Esophagus squamous epithelium (tissue), 5 donors: ENCODE measurements around the gene ZSCAN5A. TPM values are rescaled to one million over a fixed set of nuclear protein-coding genes. Genes with fewer than 3 reads are reported as not detected.
"Not testable (repeated sequence)": the region's sequence is repeated elsewhere in the genome, so short reads cannot be mapped to it uniquely, and the experiment has no call there.

Experiments used
- DNase-seq: peaks from one replicate; lab custom pipeline; 2025; lab: John Stamatoyannopoulos, UW
- H3K27ac ChIP-seq, 4 donors: fragments of 200-600 bp; sonication (generic); one replicate each; pipeline ENCODE4 v1.5.1; 2016 to 2019; ENCODE audit warnings: mild to moderate bottlenecking in 1 of 4
- H3K27me3 ChIP-seq, 4 donors: fragments of 200-600 bp; sonication (generic); 1 replicate in 3 of 4; 2 replicates in 1 of 4; pipeline versions ENCODE4 v1.5.1 to v1.6.0; 2017 to 2021; ENCODE audit warnings: antibody characterized with exemption in 1 of 4
- H3K36me3 ChIP-seq, 3 donors: fragments of 200-600 bp; sonication (generic); one replicate each; pipeline ENCODE4 v1.5.1; 2016 to 2019
- H3K4me1 ChIP-seq, 3 donors: fragments of 200-600 bp; sonication (generic); one replicate each; pipeline ENCODE4 v1.5.1; 2017 to 2019
- H3K4me3 ChIP-seq, 4 donors: fragments of 200-600 bp; sonication (generic); 1 replicate in 3 of 4; 2 replicates in 1 of 4; pipeline ENCODE4 v1.5.1; 2016 to 2019; ENCODE audit warnings: mild to moderate bottlenecking in 2 of 4, moderate library complexity in 1 of 4
- H3K9me3 ChIP-seq, 3 donors: fragments of 200-600 bp; sonication (generic); one replicate each; pipeline ENCODE4 v1.5.1; 2016 to 2019
- POLR2A ChIP-seq, 4 donors: fragments of 450-650 bp; IDR thresholded peaks; one replicate each; pipeline ENCODE4 v1.6.1; 2017; ENCODE audit warnings: antibody characterized with exemption in 4 of 4, mild to moderate bottlenecking in 4 of 4, moderate library complexity in 3 of 4
- WGBS, 2 donors: methylation state at CpG; one replicate each; pipeline ENCODE4 v1.1.5; 2018; 5-methylcytosine and 5-hydroxymethylcytosine counted together
- intact Hi-C: fragments of 100-400 bp; cut with DNase I; formaldehyde crosslinking; loops from one replicate; pipeline ENCODE4 v1.15.0; 2022
- total RNA-seq, 4 donors: library from RNA; depleted of rRNA; stranded (reverse); fragments of >200 nt; gene quantifications; one replicate each; pipeline ENCODE4 v1.1.0, GENCODE V29; 2016
- TF ChIP-seq, protein P1 (sequence below), 6 experiments: fragments of 450-650 bp in 4 of 6; fragments of 200-600 bp in 2 of 6; sonication (generic) in 2 of 6; IDR thresholded peaks; one replicate each; pipeline ENCODE4 v1.5.1; 2016 to 2019; ENCODE audit warnings: antibody characterized with exemption in 6 of 6, mild to moderate bottlenecking in 4 of 6, moderate library complexity in 4 of 6
- donor health status: DM: yes; HTN: yes; CAD: no.

Gene ZSCAN5A
- total RNA-seq, 4 donors from 2014 or later: 2.8 to 13.2 (median 6.8) TPM

DNA sequence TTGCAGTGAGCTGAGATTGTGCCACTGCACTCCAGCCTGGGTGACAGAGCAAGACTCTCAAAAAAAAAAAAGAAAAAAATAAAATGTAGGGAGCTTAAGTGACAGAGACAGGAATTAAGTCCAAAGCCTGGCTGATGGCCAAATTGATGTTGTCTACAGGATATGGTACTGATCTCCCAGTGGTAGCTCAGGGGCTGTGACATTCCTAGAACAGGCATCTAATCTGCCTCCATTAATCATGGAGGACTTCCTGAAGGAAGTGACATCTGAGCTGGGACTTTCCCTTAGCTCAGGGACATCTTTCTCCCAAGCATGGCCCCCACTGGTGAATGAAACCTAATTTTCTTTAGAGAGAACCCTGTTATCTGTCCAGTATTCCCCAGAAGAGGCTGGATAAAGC is 53.5 kb downstream of the ZSCAN5A start:
- intact Hi-C loops: no loop called here
- no peak for TF ChIP-seq POLR2A (IDR thresholded peaks at IDR 0.05)
- TF ChIP-seq, protein P1, sequence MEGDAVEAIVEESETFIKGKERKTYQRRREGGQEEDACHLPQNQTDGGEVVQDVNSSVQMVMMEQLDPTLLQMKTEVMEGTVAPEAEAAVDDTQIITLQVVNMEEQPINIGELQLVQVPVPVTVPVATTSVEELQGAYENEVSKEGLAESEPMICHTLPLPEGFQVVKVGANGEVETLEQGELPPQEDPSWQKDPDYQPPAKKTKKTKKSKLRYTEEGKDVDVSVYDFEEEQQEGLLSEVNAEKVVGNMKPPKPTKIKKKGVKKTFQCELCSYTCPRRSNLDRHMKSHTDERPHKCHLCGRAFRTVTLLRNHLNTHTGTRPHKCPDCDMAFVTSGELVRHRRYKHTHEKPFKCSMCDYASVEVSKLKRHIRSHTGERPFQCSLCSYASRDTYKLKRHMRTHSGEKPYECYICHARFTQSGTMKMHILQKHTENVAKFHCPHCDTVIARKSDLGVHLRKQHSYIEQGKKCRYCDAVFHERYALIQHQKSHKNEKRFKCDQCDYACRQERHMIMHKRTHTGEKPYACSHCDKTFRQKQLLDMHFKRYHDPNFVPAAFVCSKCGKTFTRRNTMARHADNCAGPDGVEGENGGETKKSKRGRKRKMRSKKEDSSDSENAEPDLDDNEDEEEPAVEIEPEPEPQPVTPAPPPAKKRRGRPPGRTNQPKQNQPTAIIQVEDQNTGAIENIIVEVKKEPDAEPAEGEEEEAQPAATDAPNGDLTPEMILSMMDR (IDR thresholded peaks at IDR 0.05): no peak
- no peak for DNase-seq
- H3K27me3 ChIP-seq: peaks cover 0 to 8% (median 0%) of the 10 kb centered on the region in 4 donors
- no peaks in the 10 kb centered on the region for H3K4me1 ChIP-seq
- no peak overlapping the region for H3K27ac ChIP-seq
- H3K36me3 ChIP-seq: peaks cover 0 to 5% (median 0%) of the 10 kb centered on the region in 3 donors
- H3K4me3 ChIP-seq: no peak overlapping the region
- no peaks in the 10 kb centered on the region for H3K9me3 ChIP-seq

DNA sequence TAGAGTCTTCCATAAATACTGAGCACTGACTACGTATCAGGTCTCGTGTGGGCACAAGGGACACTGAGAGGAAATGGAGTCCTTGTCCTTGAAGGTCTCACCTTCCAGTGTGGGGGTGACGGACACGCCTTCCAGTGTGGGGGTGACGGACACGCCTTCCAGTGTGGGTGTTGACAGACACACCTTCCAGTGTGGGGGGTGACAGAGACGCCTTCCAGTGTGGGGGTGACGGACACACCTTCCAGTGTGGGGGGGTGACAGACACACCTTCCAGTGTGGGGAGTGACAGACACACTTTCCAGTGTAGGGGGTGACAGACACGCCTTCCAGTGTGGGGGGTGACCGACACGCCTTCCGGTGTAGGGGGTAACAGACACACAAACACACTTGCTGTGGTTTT is 56.4 kb downstream of the ZSCAN5A start:
- H3K27me3 ChIP-seq: peaks cover 0 to 8% (median 0%) of the 10 kb centered on the region in 4 donors
- WGBS, 2 donors: 88 to 93% methylated on average over 5 to 9 of the region's 12 CpGs
- TF ChIP-seq, protein P1 (IDR thresholded peaks at IDR 0.05): no peak
- TF ChIP-seq POLR2A (IDR thresholded peaks at IDR 0.05): no peak
- H3K36me3 ChIP-seq: peaks cover 0 to 4% (median 0%) of the 10 kb centered on the region in 3 donors
- no peak for DNase-seq
- no peaks in the 10 kb centered on the region for H3K9me3 ChIP-seq
- intact Hi-C loops: no loop called here
- H3K27ac ChIP-seq: no peak overlapping the region
- H3K4me1 ChIP-seq: no peaks in the 10 kb centered on the region
- H3K4me3 ChIP-seq: no peak overlapping the region

DNA sequence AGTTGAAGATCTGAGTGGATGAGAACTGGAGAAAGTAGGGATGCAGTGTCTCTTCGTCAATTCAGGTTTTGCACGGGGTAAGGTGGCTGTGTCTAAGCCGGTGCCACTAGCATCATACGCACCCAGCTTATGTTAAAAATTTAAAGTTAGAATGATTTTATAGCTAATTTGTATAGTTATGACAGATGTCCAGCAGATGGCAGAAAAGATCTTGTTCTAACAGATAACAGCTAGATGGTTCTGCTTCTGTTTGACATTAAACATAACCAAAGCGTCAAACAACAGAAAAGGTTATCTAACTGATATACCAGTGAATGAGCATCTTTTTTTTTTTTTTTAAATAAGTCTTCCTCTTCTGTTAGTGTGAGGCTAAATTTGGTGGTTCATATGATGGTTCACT is 60.9 kb downstream of the ZSCAN5A start:
- H3K36me3 ChIP-seq: no peaks in the 10 kb centered on the region
- peaks cover 0 to 8% (median 0%) of the 10 kb centered on the region in 4 donors for H3K27me3 ChIP-seq
- no peaks in the 10 kb centered on the region for H3K4me1 ChIP-seq
- no peak for TF ChIP-seq POLR2A (IDR thresholded peaks at IDR 0.05)
- TF ChIP-seq, protein P1 (IDR thresholded peaks at IDR 0.05): peak in 5 of 6 experiments; percentile 34 to 52 (median 41)
- no peaks in the 10 kb centered on the region for H3K9me3 ChIP-seq
- no peak for DNase-seq
- no peak overlapping the region for H3K27ac ChIP-seq
- H3K4me3 ChIP-seq: no peak overlapping the region
- WGBS, 2 donors: 33 to 37% methylated on average over 5 of the region's 5 CpGs
- intact Hi-C loops: no loop called here

DNA sequence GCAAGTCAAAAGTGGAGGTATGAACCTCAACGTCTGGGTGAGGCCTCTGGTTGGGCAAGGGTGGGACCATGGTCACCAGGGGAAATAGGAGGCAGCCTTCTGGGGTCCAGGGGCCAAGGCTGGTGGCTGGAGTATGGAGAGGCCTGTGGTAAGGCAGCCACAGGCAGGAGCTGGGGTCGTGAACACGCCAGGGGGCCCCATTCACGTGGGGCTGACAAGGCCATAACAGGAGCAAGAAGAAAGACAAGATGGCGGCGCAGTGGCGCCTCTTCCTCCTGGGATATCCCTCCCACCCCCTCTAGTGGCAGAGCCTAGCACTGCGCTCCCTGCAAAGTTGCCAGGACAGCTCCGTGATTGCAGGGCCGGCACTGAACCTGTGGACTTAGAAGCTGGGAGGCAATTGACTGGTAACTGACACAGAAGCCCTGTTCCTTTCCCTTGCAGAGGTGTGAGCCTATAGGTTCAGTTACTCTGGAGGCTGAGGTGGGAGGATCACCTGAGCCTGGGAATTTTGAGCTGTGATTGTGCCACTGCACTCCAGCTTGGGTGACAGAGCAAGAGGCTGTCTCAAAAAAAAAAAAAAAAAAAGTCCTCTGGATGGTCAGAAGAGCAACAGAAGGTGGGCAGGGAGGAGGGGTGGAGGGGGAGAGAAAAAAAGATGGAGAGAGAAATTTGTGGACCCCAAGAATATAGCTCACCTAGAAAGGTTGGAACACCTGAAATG is 61.8 kb downstream of the ZSCAN5A start:
- DNase-seq: peak; percentile 5
- Histone ChIP-seq H3K9me3 (no peaks in the 10 kb centered on the region), H3K4me3 (no peak overlapping the region), H3K27ac (no peak overlapping the region), H3K36me3 (no peaks in the 10 kb centered on the region), H3K27me3 (peaks cover 0 to 1% (median 0%) of the 10 kb centered on the region in 4 donors), H3K4me1 (no peaks in the 10 kb centered on the region)
- TF ChIP-seq POLR2A (IDR thresholded peaks at IDR 0.05): no peak
- TF ChIP-seq, protein P1 (IDR thresholded peaks at IDR 0.05): peak; percentile 46 to 94 (median 80)
- WGBS, 2 donors: 30 to 44% methylated on average over 10 of the region's 10 CpGs
- intact Hi-C loops: no loop called here

DNA sequence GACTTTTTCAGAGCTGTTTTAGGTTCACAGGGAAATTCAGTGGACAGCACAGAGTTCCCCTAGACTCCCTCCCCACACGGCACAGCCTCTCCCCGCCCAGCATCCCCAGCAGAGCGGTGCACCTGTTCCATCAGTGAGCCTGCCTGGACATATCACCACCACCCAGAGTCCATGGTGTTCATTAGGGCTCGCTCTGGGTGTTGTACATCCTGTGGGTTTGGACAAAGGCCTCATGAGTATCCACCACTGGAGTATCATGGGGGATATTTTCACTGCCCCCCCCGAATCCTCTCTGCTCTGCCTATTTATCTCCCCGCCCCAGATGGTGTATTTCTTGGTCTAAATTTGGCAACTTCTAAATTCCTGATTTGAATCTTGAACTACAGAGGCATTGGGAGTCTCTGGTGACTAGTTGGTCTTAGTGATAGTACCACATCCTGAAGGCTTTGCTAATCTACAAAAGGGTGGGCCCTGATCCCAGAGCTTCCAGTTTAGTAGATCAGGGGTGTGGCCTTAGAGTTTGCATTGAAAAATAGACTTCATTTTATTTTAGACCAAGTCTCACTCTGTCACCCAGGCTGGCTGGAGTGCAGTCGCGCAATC is 65.8 kb downstream of the ZSCAN5A start:
- intact Hi-C loops, H3K9me3 ChIP-seq, H3K27ac ChIP-seq, H3K4me3 ChIP-seq, DNase-seq, H3K27me3 ChIP-seq, H3K4me1 ChIP-seq, H3K36me3 ChIP-seq: not testable (repeated sequence)
- WGBS, 2 donors: 96 to 100% methylated on average over 2 to 3 of the region's 8 CpGs

DNA sequence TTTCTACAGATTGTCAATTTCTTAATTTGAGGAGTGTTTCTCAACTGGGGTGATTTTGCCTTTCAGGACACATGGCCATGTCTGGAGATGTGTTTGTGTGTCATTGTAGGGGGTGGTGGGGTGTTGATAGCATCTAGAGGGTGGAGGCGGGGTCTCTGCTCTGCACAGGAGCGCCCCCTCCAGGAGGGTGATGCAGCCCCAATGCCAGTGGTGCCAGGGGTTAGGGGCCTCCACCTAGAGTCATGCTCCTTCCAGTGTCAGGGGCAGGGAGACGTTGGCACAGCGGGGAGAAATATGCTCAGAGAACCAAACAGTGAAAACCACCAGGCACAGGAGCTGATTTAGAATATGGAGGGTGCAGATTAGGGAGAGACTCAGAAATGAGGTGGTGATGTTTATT is 68.9 kb downstream of the ZSCAN5A start:
- no CpG with 5 or more reads among the region's 4 CpGs for WGBS, 2 donors
- H3K4me1 ChIP-seq, H3K27ac ChIP-seq, H3K9me3 ChIP-seq, H3K27me3 ChIP-seq, H3K4me3 ChIP-seq, H3K36me3 ChIP-seq, intact Hi-C loops, DNase-seq: not testable (repeated sequence)
